HepG2 (cell line): ENCODE measurements around the gene TMEM131L.

Experiments
- BHLHE40 ChIP-seq: IDR thresholded peaks from 2 replicates; pipeline ENCODE4 v1.6.1; 2011; ENCODE audit warnings: low read length, improper control_type of control experiment
- CTCF ChIP-seq: sonication (generic); formaldehyde crosslinking; IDR thresholded peaks from 2 replicates; pipeline ENCODE4 v1.5.0; 2020; ENCODE audit warnings: mild to moderate bottlenecking, missing genetic modification reagents, moderate library complexity
- EHMT2 ChIP-seq: fragments of 200-600 bp; sonication (generic); IDR thresholded peaks from 2 replicates; pipeline ENCODE4 v1.7.0; 2017; ENCODE audit warnings: antibody characterized with exemption, low read depth, low read length, borderline replicate concordance
- HOXA3 ChIP-seq: sonication (generic); formaldehyde crosslinking; IDR thresholded peaks from 2 replicates; pipeline ENCODE4 v1.5.0; 2020; ENCODE audit warnings: missing genetic modification reagents
- KDM5B ChIP-seq: sonication (generic); formaldehyde crosslinking; IDR thresholded peaks from 2 replicates; pipeline ENCODE4 v1.4.0; 2020; ENCODE audit warnings: missing genetic modification reagents, mild to moderate bottlenecking, borderline replicate concordance
- MAX ChIP-seq: IDR thresholded peaks from 2 replicates; pipeline ENCODE4 v1.6.1; 2012; ENCODE audit warnings: inconsistent platforms
- NRL ChIP-seq: sonication (generic); formaldehyde crosslinking; IDR thresholded peaks from 2 replicates; pipeline ENCODE4 v1.5.0; 2020; ENCODE audit warnings: missing genetic modification reagents, mild to moderate bottlenecking, moderate library complexity, borderline replicate concordance
- PHF8 ChIP-seq: sonication (generic); formaldehyde crosslinking; IDR thresholded peaks from 2 replicates; pipeline ENCODE4 v1.5.0; 2020; ENCODE audit warnings: missing genetic modification reagents
- RFXANK ChIP-seq: IDR thresholded peaks from 2 replicates; pipeline ENCODE4 v1.6.1; 2016
- ZBTB3 ChIP-seq: sonication (generic); formaldehyde crosslinking; IDR thresholded peaks from 2 replicates; pipeline ENCODE4 v1.4.0; 2020; ENCODE audit warnings: low read depth, mild to moderate bottlenecking, moderate library complexity, missing genetic modification reagents, borderline replicate concordance
- ZNF687 ChIP-seq: sonication (generic); formaldehyde crosslinking; IDR thresholded peaks from 2 replicates; pipeline ENCODE4 v1.5.1; 2020; ENCODE audit warnings: mild to moderate bottlenecking, missing genetic modification reagents, moderate library complexity
- ZSCAN25 ChIP-seq: sonication (generic); formaldehyde crosslinking; IDR thresholded peaks from 2 replicates; pipeline ENCODE4 v1.8.0; 2022; ENCODE audit warnings: mild to moderate bottlenecking, missing genetic modification reagents

- TF ChIP-seq CTCF (CRISPR knock-in tag) (no peak), PHF8 (CRISPR knock-in tag) (no peak), ZNF687 (CRISPR knock-in tag) (no peak), BHLHE40 (no peak), HOXA3 (no peak), KDM5B (no peak), NRL (CRISPR knock-in tag) (no peak), EHMT2 (no peak), ZSCAN25 (CRISPR knock-in tag) (no peak), RFXANK (CRISPR knock-in tag) (no peak), MAX (no peak), ZBTB3 (no peak)
Observed at GRCh38 chr4:153517159-153517558, 51.0 kb downstream of the TMEM131L start.
